Mesothelial cell of epicardium (in vitro differentiated cells): Measurements from ENCODE around the gene BTBD17. TPM values are rescaled to one million over a fixed set of nuclear protein-coding genes. Genes with fewer than 3 reads are reported as not detected.

Source experiments
- DNase-seq, 2 experiments: peaks; one replicate each; pipeline ENCODE4 v3.0.0; 2021; ENCODE audit warnings: low spot score in 2 of 2; ENCODE audit not compliant: unreplicated experiment in 2 of 2
- H3K27ac Mint-ChIP-seq: 2 replicates; pipeline ENCODE4 v1.8.0; 2021; ENCODE audit warnings: mixed read lengths
- H3K27me3 Mint-ChIP-seq: 2 replicates; pipeline ENCODE4 v1.8.0; 2021; ENCODE audit warnings: low read depth, mixed read lengths
- H3K36me3 Mint-ChIP-seq: 2 replicates; pipeline ENCODE4 v1.8.0; 2021; ENCODE audit warnings: mixed read lengths
- H3K4me1 Mint-ChIP-seq: 2 replicates; pipeline ENCODE4 v1.8.0; 2021; ENCODE audit warnings: mixed read lengths
- H3K4me3 Mint-ChIP-seq: 2 replicates; pipeline ENCODE4 v1.8.0; 2021; ENCODE audit warnings: mild to moderate bottlenecking, moderate library complexity, mixed read lengths
- H3K9me3 Mint-ChIP-seq: 2 replicates; pipeline ENCODE4 v1.8.0; 2021; ENCODE audit warnings: mixed read lengths
- CTCF ChIP-seq: fragments of 200-600 bp; sonication (generic); IDR thresholded peaks from one replicate; pipeline ENCODE4 v1.5.0; 2021; ENCODE audit warnings: antibody characterized with exemption; ENCODE audit not compliant: unreplicated experiment
- total RNA-seq: library from RNA; stranded (reverse); gene quantifications from 3 replicates; pipeline ENCODE4 v1.2.1, GENCODE V29; 2021

The BTBD17 gene
- total RNA-seq, 1 donor from 2014 or later: 0.16 TPM

DNA sequence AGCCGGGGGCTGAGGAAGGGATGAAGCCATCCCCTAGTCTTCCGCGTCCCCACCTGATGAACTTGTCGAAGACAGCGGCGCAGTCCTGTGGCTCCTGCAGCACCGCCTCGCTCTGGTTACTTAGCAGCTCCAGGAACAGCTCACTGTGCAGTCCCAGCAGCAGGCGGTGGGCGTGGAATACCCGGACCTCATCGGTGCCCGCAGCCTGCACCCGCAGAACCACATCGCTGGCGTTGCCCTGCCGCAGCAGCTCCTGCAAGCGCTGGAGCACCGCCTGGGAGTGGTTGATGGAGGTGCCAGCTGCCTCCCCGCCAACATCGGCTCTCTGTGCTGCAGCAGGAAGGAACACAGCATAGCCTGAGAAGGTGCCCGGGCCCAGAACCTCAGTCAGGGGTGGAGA lies 1.8 kb downstream of the BTBD17 start:
- H3K9me3 Mint-ChIP-seq: no peaks in the 10 kb centered on the region
- peaks cover 20% of the 10 kb centered on the region for H3K4me1 Mint-ChIP-seq
- TF ChIP-seq CTCF: no peak
- H3K4me3 Mint-ChIP-seq: no peak overlapping the region
- no peaks in the 10 kb centered on the region for H3K36me3 Mint-ChIP-seq
- no peak overlapping the region for H3K27ac Mint-ChIP-seq
- peaks cover 87% of the 10 kb centered on the region for H3K27me3 Mint-ChIP-seq
- DNase-seq: no peak

DNA sequence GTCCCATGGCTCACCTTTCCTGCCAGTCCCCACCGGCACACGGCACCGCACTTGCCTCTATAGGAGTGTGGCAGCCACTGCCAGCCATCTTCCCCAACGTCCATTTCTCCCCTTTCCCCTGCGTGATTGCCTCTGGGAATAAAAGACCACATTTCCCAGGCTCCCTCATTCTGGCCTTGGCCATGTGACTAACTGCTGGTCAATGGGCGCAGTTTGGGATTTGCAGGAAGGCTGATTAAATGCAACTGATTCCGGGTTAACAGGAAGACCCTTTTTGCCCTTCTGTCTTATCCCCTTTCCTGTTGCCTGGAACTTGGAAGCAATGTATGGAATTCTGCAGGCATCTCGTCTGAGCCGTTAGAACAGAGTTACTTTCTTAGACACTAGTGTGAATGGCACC lies 3.0 kb downstream of the BTBD17 start:
- H3K27ac Mint-ChIP-seq: no peak overlapping the region
- no peak overlapping the region for H3K4me3 Mint-ChIP-seq
- DNase-seq: no peak
- H3K4me1 Mint-ChIP-seq: peaks cover 20% of the 10 kb centered on the region
- TF ChIP-seq CTCF: no peak
- no peaks in the 10 kb centered on the region for H3K9me3 Mint-ChIP-seq
- H3K36me3 Mint-ChIP-seq: no peaks in the 10 kb centered on the region
- H3K27me3 Mint-ChIP-seq: peaks cover 93% of the 10 kb centered on the region

DNA sequence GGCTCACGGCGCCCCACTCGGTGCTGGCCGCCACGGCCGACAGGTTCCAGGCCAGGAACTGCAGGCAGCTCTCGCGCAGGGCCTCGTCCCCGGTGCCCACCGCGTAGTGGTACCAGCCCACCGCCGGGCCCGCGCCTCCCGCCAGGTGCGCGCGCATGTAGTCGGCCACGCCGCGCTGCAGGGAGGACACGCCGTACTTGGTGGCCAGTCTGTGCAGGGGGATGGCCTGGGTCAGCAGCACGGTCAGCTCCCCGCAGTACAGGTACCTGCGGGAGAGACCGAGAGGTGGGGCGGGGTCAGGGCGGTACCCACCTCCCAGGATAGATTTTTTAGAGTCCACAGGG lies 4.2 kb downstream of the BTBD17 start:
- no peak for DNase-seq
- peaks cover 17% of the 10 kb centered on the region for H3K4me1 Mint-ChIP-seq
- TF ChIP-seq CTCF: no peak
- H3K27me3 Mint-ChIP-seq: peaks cover 93% of the 10 kb centered on the region
- H3K9me3 Mint-ChIP-seq: no peaks in the 10 kb centered on the region
- H3K27ac Mint-ChIP-seq: no peak overlapping the region
- H3K4me3 Mint-ChIP-seq: peak overlapping the region; percentile 38
- no peaks in the 10 kb centered on the region for H3K36me3 Mint-ChIP-seq

GRCh38 chr17:74356646-74357465 lies 4.8 kb downstream of the BTBD17 start:
- Mint-ChIP-seq H3K27ac (no peak overlapping the region), H3K4me1 (peaks cover 11% of the 10 kb centered on the region), H3K4me3 (peak overlapping the region; percentile 41), H3K36me3 (no peaks in the 10 kb centered on the region), H3K27me3 (peaks cover 93% of the 10 kb centered on the region), H3K9me3 (no peaks in the 10 kb centered on the region)
- peak; percentile 22 for TF ChIP-seq CTCF
- DNase-seq: no peak

GRCh38 chr17:74355065-74355464 lies 6.6 kb downstream of the BTBD17 start:
- H3K4me1 Mint-ChIP-seq: peaks cover 2% of the 10 kb centered on the region

More at GRCh38 chr17:74355065-74355464, 6.6 kb downstream of the BTBD17 start:
- no peak overlapping the region for H3K4me3 Mint-ChIP-seq
- TF ChIP-seq CTCF: no peak
- H3K27ac Mint-ChIP-seq: no peak overlapping the region
- no peaks in the 10 kb centered on the region for H3K9me3 Mint-ChIP-seq
- DNase-seq: no peak
- H3K36me3 Mint-ChIP-seq: no peaks in the 10 kb centered on the region
- H3K27me3 Mint-ChIP-seq: peaks cover 92% of the 10 kb centered on the region
